GM18870 (cell line): ENCODE measurements around the gene SAMD9.
A peak's percentile ranks its signal among the peaks of the same experiment; 100 is the strongest.
"Not testable (repeated sequence)": the region's sequence is repeated elsewhere in the genome, so short reads cannot be mapped to it uniquely, and the experiment has no call there.

Source experiments
- ATAC-seq: cut with Tn5 transposase; IDR thresholded peaks from one replicate; pipeline ENCODE4 v1.9.1; 2021; ENCODE audit warnings: moderate library complexity; ENCODE audit not compliant: unreplicated experiment

SAMD9 gene

GRCh38 chr7:93120592-93121549 lies 3.1 kb upstream of the SAMD9 start:
- ATAC-seq = no peak

- ATAC-seq = no peak
Measured at GRCh38 chr7:93119191-93119905, 1.6 kb upstream of the SAMD9 start.

GRCh38 chr7:93117327-93117726 lies 452 bp downstream of the SAMD9 start:
- ATAC-seq = no peak

- no peak for ATAC-seq
Measured at GRCh38 chr7:93115796-93116195, 2.0 kb downstream of the SAMD9 start.

- ATAC-seq = no peak
Measured at GRCh38 chr7:93108003-93108402, 9.8 kb downstream of the SAMD9 start.

- ATAC-seq = no peak
Measured at GRCh38 chr7:93097388-93097787, 20.4 kb downstream of the SAMD9 start.

GRCh38 chr7:93092757-93093370 lies 24.9 kb downstream of the SAMD9 start:
- ATAC-seq = peak; percentile 58

GRCh38 chr7:93073357-93073756 lies 44.4 kb downstream of the SAMD9 start:
- not testable (repeated sequence) for ATAC-seq

- ATAC-seq = no peak
Measured at GRCh38 chr7:93062599-93062998, 55.2 kb downstream of the SAMD9 start.

GRCh38 chr7:93060865-93061264 lies 56.9 kb downstream of the SAMD9 start:
- no peak for ATAC-seq

- ATAC-seq = no peak
Measured at GRCh38 chr7:93060025-93060424, 57.8 kb downstream of the SAMD9 start.

GRCh38 chr7:93056621-93057020 lies 61.2 kb downstream of the SAMD9 start:
- ATAC-seq = not testable (repeated sequence)

- peak; percentile 65 for ATAC-seq
Measured at GRCh38 chr7:93055543-93056107, 62.2 kb downstream of the SAMD9 start.

- ATAC-seq = no peak
Measured at GRCh38 chr7:93054975-93055374, 62.8 kb downstream of the SAMD9 start.

GRCh38 chr7:93053949-93054943 lies 63.5 kb downstream of the SAMD9 start:
- no peak for ATAC-seq

GRCh38 chr7:93053209-93053948 lies 64.4 kb downstream of the SAMD9 start:
- no peak for ATAC-seq

- ATAC-seq = no peak
Measured at GRCh38 chr7:93051660-93052059, 66.1 kb downstream of the SAMD9 start.
